KBM-7 (cell line): Measurements from ENCODE around the gene RFT1.

ENCODE experiments used
- DNase-seq: peaks from one replicate; pipeline ENCODE4 v3.0.0-alpha.2; 2015
- in situ Hi-C: fragments of 300-500 bp; cut with MboI; formaldehyde crosslinking; loops from 2 replicates; pipeline ENCODE4 v1.14.3; 2020; ENCODE audit warnings: low sequenced_read_pairs, low pct_unique_long_range_greater_than_20kb, mixed read lengths

RFT1 gene

DNA sequence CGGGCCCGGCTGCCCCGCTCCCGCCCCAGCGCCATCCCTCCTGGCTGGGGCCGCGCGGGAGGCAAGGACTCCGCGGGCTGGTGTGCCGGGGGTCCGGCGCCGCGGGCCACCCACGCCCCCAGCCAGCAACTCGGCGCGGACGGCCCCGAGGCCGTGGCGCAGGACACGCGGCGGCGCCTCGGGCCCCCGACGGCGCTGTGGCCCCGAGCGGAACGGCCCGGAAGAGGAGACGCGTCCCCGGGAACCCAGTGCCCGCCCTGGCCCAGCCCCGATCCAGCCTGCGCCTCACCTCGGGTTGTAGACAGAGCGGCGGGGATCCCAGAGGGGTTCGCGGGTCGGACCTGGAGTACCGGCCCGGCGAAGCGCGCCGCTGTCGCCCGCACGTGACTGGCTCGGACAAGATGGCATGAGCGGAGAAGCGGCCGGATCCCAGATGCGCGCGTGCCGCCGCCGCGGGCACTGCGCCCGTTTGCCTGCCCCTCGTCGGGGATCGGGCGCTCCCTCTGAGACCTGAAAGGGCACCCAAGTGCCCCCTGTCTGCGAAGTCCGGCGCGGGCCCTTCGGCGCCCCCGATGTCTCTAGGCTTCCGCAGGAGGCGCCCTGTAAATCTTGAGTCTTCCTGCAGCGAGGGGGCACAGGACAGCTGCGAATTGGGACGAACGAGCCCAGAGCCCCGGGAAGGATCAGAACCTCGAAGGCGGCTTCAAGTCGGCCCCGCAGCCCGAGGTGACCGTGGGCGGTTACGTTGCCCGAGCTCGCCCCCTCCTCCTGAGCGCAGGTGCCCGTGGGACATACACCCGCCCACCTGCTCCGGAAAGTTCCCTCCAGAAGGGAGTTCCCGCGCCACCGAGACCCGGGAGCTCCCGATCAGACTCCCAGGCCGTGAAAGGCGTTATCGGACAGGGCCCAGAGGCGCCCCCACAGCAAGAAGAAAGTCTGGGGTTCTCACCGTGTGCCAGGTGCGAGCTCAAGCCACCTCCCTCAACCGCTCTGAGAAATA, 83.8 kb downstream of the RFT1 start:
- in situ Hi-C loops = no loop called here
- DNase-seq = no peak

DNA sequence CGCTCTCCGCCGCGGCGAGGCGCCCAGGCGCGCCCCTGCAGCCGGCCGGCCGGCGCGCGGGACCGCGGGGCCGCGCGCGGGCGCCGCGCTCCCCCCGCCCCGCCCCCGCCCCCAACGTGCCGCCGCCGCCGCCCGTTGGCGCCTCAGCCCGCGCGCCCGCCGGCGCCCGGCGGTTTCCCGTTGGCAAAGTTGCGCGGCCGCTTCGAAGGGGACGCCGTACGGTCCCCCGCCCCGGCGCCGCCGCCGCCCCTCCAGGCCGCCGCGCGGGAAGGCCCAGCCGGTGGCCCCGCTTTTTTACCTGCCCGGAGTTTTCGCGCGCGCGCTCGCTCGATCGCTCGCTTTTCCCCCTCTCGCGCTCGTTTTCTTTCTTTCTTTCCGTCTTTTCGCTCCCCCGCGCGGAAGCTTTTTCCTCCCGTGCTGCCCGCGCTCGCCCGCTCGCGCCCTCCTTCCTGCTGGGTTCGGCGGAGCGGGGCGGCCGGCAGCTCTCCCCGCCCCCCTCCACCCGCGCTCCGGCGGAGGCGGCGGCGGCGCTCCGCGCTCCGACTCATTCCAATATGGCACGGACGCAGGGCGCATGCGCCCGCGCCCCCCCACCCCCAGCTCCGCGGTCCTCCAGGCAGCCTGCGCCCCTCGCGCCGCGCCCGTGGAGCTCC, 84.6 kb downstream of the RFT1 start, which contains the start of gene SFMBT1:
SFMBT1 (minus strand) TSS at position 556 of the 653 bp plus-strand sequence. CDS start 76,945 bp downstream, outside the sequence.
- peak; percentile 68 for DNase-seq
- in situ Hi-C loops = no loop called here

DNA sequence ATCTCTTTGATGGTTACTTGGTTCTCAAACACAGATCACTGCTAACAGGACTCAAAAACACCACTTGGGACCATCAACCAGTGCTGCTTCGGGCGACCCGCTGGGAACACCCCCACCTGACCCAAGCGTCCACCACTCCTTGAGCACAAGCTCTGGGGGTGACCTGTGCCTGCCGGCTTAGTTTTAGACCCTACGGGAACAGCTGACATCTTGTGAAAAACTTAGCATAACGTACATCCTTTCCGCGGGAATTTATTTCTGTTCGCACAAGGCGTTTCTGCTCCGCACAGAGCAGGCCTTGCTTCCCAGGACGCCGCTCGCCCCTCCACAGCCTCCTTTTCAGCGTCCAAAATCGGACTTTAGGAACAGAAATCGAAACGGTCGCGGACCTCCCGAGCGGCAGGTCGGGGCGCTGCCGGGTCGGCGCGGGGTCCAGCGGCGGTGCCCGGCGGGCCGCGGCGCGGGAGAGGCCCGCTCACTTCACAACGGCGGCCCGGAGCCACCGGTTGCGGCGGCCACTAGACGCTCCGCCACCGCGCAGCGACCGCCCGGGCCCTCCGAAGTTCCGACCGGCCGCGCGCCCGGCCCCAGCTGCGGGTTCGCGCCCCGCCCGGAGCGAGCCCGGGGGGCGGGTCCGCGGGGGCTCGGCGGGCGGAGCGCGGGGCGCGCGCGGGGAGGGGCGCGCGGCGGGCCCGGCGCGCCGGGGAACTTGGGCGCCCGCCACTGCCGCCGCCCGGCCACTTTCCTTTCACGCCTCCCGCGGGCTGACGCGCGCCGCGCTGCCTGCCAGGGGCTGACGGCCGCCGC, 85.3 kb downstream of the RFT1 start:
- peak; percentile 60 for DNase-seq
- in situ Hi-C loops = no loop called here

DNA sequence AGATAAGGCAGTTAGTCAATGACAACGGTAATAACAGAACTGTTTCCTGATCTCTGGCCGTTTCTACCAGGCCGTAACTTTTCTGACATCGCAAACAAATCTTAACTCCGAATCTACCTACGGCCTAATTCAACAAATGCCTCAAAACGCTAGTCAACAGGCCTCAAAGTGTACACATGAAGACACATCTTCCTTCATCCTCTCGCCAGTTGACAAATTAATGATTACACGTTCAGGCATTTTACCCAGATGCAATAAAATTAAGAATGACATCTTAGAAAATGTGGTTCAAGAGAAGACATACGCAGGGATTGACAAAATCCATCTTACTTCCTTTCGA, 85.9 kb downstream of the RFT1 start:
- in situ Hi-C loops = no loop called here

DNA sequence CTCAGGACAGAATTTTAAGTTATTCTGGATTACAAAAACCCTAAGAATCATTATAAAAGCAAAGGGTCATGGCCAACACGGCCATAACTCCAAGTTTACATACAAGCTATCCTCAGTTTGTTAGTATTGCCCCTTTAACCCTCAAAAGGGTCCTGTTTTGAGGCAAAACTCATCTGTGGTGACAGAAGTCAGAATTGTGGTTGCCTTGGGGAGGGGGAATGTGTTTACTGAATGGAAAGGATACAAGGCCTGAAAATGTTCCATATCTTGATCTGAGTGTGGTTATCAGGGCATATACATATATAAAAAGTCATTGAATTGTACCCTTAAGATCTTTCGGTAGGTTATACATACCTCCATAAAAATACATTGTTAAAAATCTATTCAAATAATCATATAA, 86.5 kb downstream of the RFT1 start:
- peak; percentile 16 for DNase-seq
- in situ Hi-C loops = no loop called here

More for the DNA sequence above, 85.9 kb downstream of the RFT1 start:
- no peak for DNase-seq

DNA sequence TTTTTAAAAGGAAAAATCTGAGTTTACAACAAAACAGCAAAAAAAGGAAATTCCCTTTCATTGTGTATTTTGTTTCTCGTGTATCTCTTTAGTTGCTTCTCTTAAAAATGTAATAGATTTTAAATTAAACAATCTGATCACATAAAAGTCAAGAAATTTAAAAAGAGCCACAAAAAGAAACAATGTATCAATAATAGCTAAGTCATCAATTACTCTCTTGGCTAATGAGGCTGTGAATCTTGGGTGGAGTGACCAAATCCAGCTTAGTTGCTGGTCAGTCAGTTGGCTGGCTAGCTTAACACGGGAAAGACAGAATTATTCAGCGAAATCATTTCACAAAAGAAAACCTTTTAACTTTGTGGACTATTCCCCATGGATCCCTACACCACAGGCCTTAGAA, 87.6 kb downstream of the RFT1 start:
- in situ Hi-C loops = no loop called here
- DNase-seq = no peak

DNA sequence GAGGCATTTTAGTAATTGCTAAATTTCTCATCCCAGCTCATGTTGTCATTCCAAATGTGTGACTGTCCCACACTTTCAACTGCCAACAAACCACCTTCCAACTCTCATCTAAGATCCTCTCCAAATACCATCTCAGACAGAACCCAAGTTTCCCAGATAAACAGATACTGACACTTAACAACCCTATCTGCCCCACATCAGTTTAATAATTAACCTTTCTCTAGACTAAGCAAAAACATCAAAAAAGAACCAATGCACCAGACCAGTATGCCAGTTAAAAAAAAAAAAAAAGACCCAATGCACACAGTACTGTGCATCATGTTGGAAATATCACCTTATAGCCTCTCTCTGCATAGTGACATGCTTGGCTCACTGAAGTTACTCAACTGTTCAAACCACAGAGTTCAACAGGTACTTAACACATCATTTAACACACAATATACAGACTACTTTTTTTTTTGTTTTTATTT, 89.8 kb downstream of the RFT1 start:
- DNase-seq = no peak
- in situ Hi-C loops = no loop called here

DNA sequence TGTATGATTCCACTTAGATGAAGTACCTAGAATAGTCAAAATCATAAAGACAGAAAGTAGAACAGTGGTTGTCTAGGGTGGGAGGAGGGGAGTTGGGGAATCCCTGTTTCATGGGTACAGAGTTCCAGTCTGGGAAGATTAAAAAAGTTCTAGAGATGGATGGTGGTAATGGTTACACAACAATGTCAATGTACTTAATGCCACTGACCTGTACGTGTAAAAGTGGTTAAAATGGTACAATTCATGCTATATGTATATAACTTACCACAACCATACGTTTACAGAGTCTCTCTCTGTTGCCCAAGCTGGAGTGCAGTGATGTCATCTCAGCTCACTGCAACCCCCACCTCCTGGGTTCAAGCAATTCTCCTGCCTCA, 90.9 kb downstream of the RFT1 start:
- no peak for DNase-seq
- in situ Hi-C loops = no loop called here

DNA sequence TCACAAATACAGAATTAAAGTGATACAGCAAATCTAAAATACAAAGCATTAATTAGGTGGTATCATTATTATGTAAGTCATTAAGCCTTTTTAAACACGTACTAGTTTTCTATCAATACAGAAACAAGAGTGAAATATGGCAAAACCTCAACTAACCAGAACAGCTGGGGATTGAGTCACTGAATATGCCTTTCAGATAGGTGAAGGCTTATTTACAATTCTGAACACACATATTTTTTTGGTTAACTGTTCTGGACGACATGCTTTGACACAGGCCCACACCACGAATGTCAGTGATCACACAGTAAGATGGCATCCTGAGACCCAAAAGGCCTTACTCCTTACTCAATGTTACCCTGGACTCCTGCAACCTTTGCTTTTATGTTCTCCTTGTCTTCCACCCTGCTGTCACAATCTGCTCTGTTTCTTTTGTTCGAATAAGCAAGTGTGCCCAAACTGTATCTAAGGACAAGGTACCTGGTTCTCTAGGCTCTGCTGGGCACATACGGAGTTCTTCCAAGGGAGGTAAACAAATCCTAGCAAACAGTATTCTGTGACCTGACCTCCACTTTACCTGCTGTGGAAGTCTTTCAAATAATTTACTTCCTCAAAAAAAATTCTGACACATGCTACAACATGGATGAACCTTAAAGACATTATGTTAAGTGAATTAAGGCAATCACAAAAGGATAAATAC, 91.4 kb downstream of the RFT1 start:
- in situ Hi-C loops = no loop called here
- no peak for DNase-seq
